Hypothalamus (tissue), 51 donors: Measurements from ENCODE around the gene ARSA.

Source experiments
- DNase-seq, 51 donors: peaks; one replicate each; lab custom pipeline; 2025; lab: John Stamatoyannopoulos, UW

Gene ARSA

GRCh38 chr22:50606165-50606945 lies 21.6 kb downstream of the ARSA start:
- no peak for DNase-seq

- DNase-seq = no peak
Observed at GRCh38 chr22:50605613-50606074, 22.3 kb downstream of the ARSA start.

- DNase-seq = no peak
Observed at GRCh38 chr22:50605002-50605612, 22.8 kb downstream of the ARSA start.

- DNase-seq = no peak
Observed at GRCh38 chr22:50604256-50605001, 23.5 kb downstream of the ARSA start.

GRCh38 chr22:50603511-50604255 lies 24.3 kb downstream of the ARSA start:
- no peak for DNase-seq

- DNase-seq = no peak
Observed at GRCh38 chr22:50602338-50602700, 25.6 kb downstream of the ARSA start.

GRCh38 chr22:50601669-50602337 lies 26.1 kb downstream of the ARSA start:
- no peak for DNase-seq

- DNase-seq = peak in 1 of 51 donors; percentile 37
Observed at GRCh38 chr22:50600967-50601668, 26.8 kb downstream of the ARSA start.

GRCh38 chr22:50600538-50600937 lies 27.4 kb downstream of the ARSA start, which contains the start of gene MAPK8IP2:
MAPK8IP2 (plus strand) TSS chr22:50600793; CDS start chr22:50600819, 26 bp downstream.
- DNase-seq = peak in 11 of 51 donors; percentile 27 to 50 (median 39)

- DNase-seq = peak in 14 of 51 donors; percentile 19 to 61 (median 36)
Observed at GRCh38 chr22:50599816-50600455, 28.0 kb downstream of the ARSA start.

- no peak for DNase-seq
Observed at GRCh38 chr22:50597097-50597496, 30.9 kb downstream of the ARSA start.

- DNase-seq = no peak
Observed at GRCh38 chr22:50595189-50595588, 32.8 kb downstream of the ARSA start.

GRCh38 chr22:50587407-50587806 lies 40.5 kb downstream of the ARSA start:
- DNase-seq = no peak

GRCh38 chr22:50586416-50586815 lies 41.5 kb downstream of the ARSA start:
- DNase-seq = no peak

GRCh38 chr22:50585781-50586180 lies 42.2 kb downstream of the ARSA start:
- DNase-seq = no peak

- DNase-seq = no peak
Observed at GRCh38 chr22:50585238-50585637, 42.7 kb downstream of the ARSA start.

GRCh38 chr22:50584106-50585096 lies 43.6 kb downstream of the ARSA start:
- no peak for DNase-seq
